HepG2 (cell line): Measurements from ENCODE around the gene GCDH. TPM values are rescaled to one million over a fixed set of nuclear protein-coding genes. Genes with fewer than 3 reads are reported as not detected.

Source experiments
- ARHGAP35 ChIP-seq: sonication (generic); formaldehyde crosslinking; IDR thresholded peaks from 2 replicates; pipeline ENCODE4 v1.9.0; 2022; ENCODE audit warnings: mild to moderate bottlenecking, inconsistent platforms, moderate library complexity, missing genetic modification reagents, borderline replicate concordance
- ARID4A ChIP-seq: sonication (generic); formaldehyde crosslinking; IDR thresholded peaks from 2 replicates; pipeline ENCODE4 v1.5.0; 2020; ENCODE audit warnings: mild to moderate bottlenecking, missing genetic modification reagents, borderline replicate concordance
- ERF ChIP-seq: IDR thresholded peaks from 2 replicates; pipeline ENCODE4 v1.6.1; 2018; ENCODE audit warnings: missing biosample characterization, missing genetic modification reagents
- GLMP ChIP-seq: sonication (generic); formaldehyde crosslinking; IDR thresholded peaks from 2 replicates; pipeline ENCODE4 v1.9.0; 2021; ENCODE audit warnings: missing genetic modification reagents, mild to moderate bottlenecking, borderline replicate concordance
- GTF2F1 ChIP-seq: fragments of 150-350 bp; IDR thresholded peaks from 2 replicates; pipeline ENCODE4 v1.6.1; 2014; ENCODE audit warnings: low read length
- HBP1 ChIP-seq: IDR thresholded peaks from 2 replicates; pipeline ENCODE4 v1.6.1; 2016; ENCODE audit warnings: low read depth, control low read depth
- IRF1 ChIP-seq: sonication (generic); formaldehyde crosslinking; IDR thresholded peaks from 2 replicates; pipeline ENCODE4 v1.4.0; 2020; ENCODE audit warnings: low read depth, mild to moderate bottlenecking, missing genetic modification reagents
- MTF2 ChIP-seq: sonication (generic); formaldehyde crosslinking; IDR thresholded peaks from 2 replicates; pipeline ENCODE4 v1.5.0; 2020; ENCODE audit warnings: missing genetic modification reagents, borderline replicate concordance
- REL ChIP-seq: sonication (generic); formaldehyde crosslinking; conservative IDR thresholded peaks from 2 replicates; pipeline ENCODE4 v1.8.0; 2022; ENCODE audit warnings: mild to moderate bottlenecking, missing genetic modification reagents, moderate library complexity
- RNF219 ChIP-seq: sonication (generic); formaldehyde crosslinking; IDR thresholded peaks from 2 replicates; pipeline ENCODE4 v1.5.0; 2020; ENCODE audit warnings: mild to moderate bottlenecking, missing genetic modification reagents
- TAF1 ChIP-seq: sonication (generic); formaldehyde crosslinking; IDR thresholded peaks from 2 replicates; pipeline ENCODE4 v1.4.0; 2020; ENCODE audit warnings: missing genetic modification reagents
- TBX2 ChIP-seq: sonication (generic); formaldehyde crosslinking; IDR thresholded peaks from 2 replicates; pipeline ENCODE4 v1.5.0; 2020; ENCODE audit warnings: missing genetic modification reagents, mild to moderate bottlenecking, borderline replicate concordance
- TRIM22 ChIP-seq: fragments of 450-650 bp; IDR thresholded peaks from 2 replicates; pipeline ENCODE4 v1.6.1; 2017
- ZEB1 ChIP-seq: IDR thresholded peaks from 2 replicates; pipeline ENCODE4 v1.6.1; 2012; ENCODE audit warnings: mild to moderate bottlenecking, low read depth, inconsistent platforms; ENCODE audit not compliant: insufficient replicate concordance
- ZNF431 ChIP-seq: sonication (generic); formaldehyde crosslinking; IDR thresholded peaks from 2 replicates; pipeline ENCODE4 v1.9.0; 2022; ENCODE audit warnings: missing genetic modification reagents, low read depth, mild to moderate bottlenecking, borderline replicate concordance
- ZSCAN21 ChIP-seq: sonication (generic); formaldehyde crosslinking; IDR thresholded peaks from 2 replicates; pipeline ENCODE4 v1.8.0; 2022; ENCODE audit warnings: mild to moderate bottlenecking, missing genetic modification reagents, moderate library complexity, borderline replicate concordance
- polyA plus RNA-seq, 8 experiments: library from polyadenylated mRNA; depleted of rRNA in 3 of 8; stranded (reverse) in 7 of 8; unstranded in 1 of 8; fragments of >200 nt; fragmentation: Illumina TruSeq in 4 of 8; extraction: Trizol in 4 of 8; gene quantifications; 2 replicates each; pipeline versions ENCODE4 v1.2.1 to v1.2.3, GENCODE V29; 2011 to 2016; ENCODE audit warnings: low read depth in 4 of 8, missing spikeins in 1 of 8, mixed read lengths in 1 of 8; ENCODE audit not compliant: insufficient read depth in 1 of 8
- total RNA-seq, 5 experiments: library from RNA; depleted of rRNA; stranded (reverse); fragments of >200 nt; fragmentation: Illumina TruSeq; extraction: Trizol; gene quantifications; 2 replicates each; pipeline ENCODE4 v1.2.3, GENCODE V29; 2016; ENCODE audit warnings: low read depth in 1 of 5

GCDH gene
- total and polyA plus RNA-seq, 2 of the 13 experiments (the other 11 are each of a cell fraction or from before 2014, with no cell fraction given) = 15.1 to 38.0 TPM

GRCh38 chr19:12933287-12934072 lies 42.5 kb downstream of the GCDH start, which contains the start of gene FARSA (continued):
- no peak for TF ChIP-seq TRIM22
- no peak for TF ChIP-seq RNF219 (CRISPR knock-in tag)
- peak; percentile 55; the same call in 1 of the 2 replicates for TF ChIP-seq HBP1 (CRISPR knock-in tag)
- TF ChIP-seq ZNF431 (CRISPR knock-in tag) = peak; percentile 87; the same call in 1 of the 2 replicates
- TF ChIP-seq TBX2 (CRISPR knock-in tag) = peak; percentile 65
- TF ChIP-seq MTF2 = no peak
- no peak for TF ChIP-seq GLMP
- peak; percentile 98 for TF ChIP-seq ARID4A
- peak; percentile 54; the same call in 1 of the 2 replicates for TF ChIP-seq ERF (CRISPR knock-in tag)
- TF ChIP-seq TAF1 (CRISPR knock-in tag) = peak; percentile 97
- TF ChIP-seq IRF1 (CRISPR knock-in tag) = no peak
- TF ChIP-seq ARHGAP35 (CRISPR knock-in tag) = no peak; the same call in 1 of the 2 replicates
- peak; percentile 44; the same call in 1 of the 2 replicates for TF ChIP-seq ZSCAN21 (CRISPR knock-in tag)
- TF ChIP-seq GTF2F1 = no peak
- TF ChIP-seq ZEB1 = no peak
- 0 out of 2 replicates have a peak, but pooled peaks have one; percentile 32 for TF ChIP-seq REL (CRISPR knock-in tag)
